ENCODE data around the gene ADO. TPM values are rescaled to one million over a fixed set of nuclear protein-coding genes. Genes with fewer than 3 reads are reported as not detected.

The ADO gene
- polyA plus RNA-seq, 1 of the 3 experiments (the other 2 are of a cell fraction) = 6.9 TPM

GRCh38 chr10:62795100-62795499 is 9.4 kb upstream of the ADO start:
- DNase-seq = no peak
- ChIA-PET POLR2A (no interaction called here), CTCF (interaction anchor here (1.4 kb wide), 1 partner anchor 24 kb away, joined by 3 read pairs; no protein-coding TSS in a partner anchor)
- Histone ChIP-seq H3K79me2 (ENCODE audit: insufficient read depth) (no peaks in the 10 kb centered on the region), H3K9me2 (no peaks in the 10 kb centered on the region), H3K36me3 (replicated peaks in 1 of 2; ENCODE audit: control insufficient read depth in 1 of 2, insufficient read depth in 2 of 2, low read length in 1 of 2) (no peaks in the 10 kb centered on the region), H3F3A (replicated peaks; ENCODE audit: insufficient read depth) (no peaks in the 10 kb centered on the region), H3K9ac (no peak overlapping the region), H3K27ac (ENCODE audit: low read depth in 2 of 2, low read length in 1 of 2) (no peak overlapping the region), H3K4me3 (ENCODE audit: low read depth in 2 of 2, low read length in 1 of 2) (no peak overlapping the region), H4K20me1 (ENCODE audit: insufficient read depth) (no peaks in the 10 kb centered on the region), H3K4me2 (no peak overlapping the region), H3K4me1 (ENCODE audit: control insufficient read depth in 1 of 2, insufficient read depth in 2 of 2, low read depth in 1 of 2, low read length in 1 of 2) (no peaks in the 10 kb centered on the region; a peak in 1 of 4 replicates), H3K9me3 (no peaks in the 10 kb centered on the region), H2AFZ (ENCODE audit: low read depth) (no peak overlapping the region), H3K27me3 (ENCODE audit: insufficient read depth) (peaks cover 21% of the 10 kb centered on the region)
- TF ChIP-seq CTCF (IDR thresholded peaks at IDR 0.05) = no peak

- Histone ChIP-seq H3K27ac (ENCODE audit: low read depth in 2 of 2, low read length in 1 of 2) (no peak overlapping the region), H3K79me2 (ENCODE audit: insufficient read depth) (no peaks in the 10 kb centered on the region), H3K27me3 (ENCODE audit: insufficient read depth) (peaks cover 21% of the 10 kb centered on the region), H3K9ac (no peak overlapping the region), H3K4me1 (ENCODE audit: control insufficient read depth in 1 of 2, insufficient read depth in 2 of 2, low read depth in 1 of 2, low read length in 1 of 2) (no peaks in the 10 kb centered on the region; a peak in 1 of 4 replicates), H2AFZ (ENCODE audit: low read depth) (no peak overlapping the region), H3K4me3 (ENCODE audit: low read depth in 2 of 2, low read length in 1 of 2) (no peak overlapping the region), H4K20me1 (ENCODE audit: insufficient read depth) (no peaks in the 10 kb centered on the region), H3K4me2 (no peak overlapping the region), H3K9me2 (no peaks in the 10 kb centered on the region), H3K9me3 (no peaks in the 10 kb centered on the region), H3K36me3 (replicated peaks in 1 of 2; ENCODE audit: control insufficient read depth in 1 of 2, insufficient read depth in 2 of 2, low read length in 1 of 2) (no peaks in the 10 kb centered on the region), H3F3A (replicated peaks; ENCODE audit: insufficient read depth) (no peaks in the 10 kb centered on the region)
- 65% methylated on average over 4 of the region's 4 CpGs for WGBS (ENCODE audit: low lambda C conversion rate)
- CTCF ChIA-PET = no interaction called here
- no peak for DNase-seq
- POLR2A ChIA-PET = no interaction called here
- TF ChIP-seq RAD21 (IDR thresholded peaks at IDR 0.05; ENCODE audit: low read length) (no peak), MXI1 (IDR thresholded peaks at IDR 0.05; ENCODE audit: low read depth, low read length) (no peak), TEAD4 (IDR thresholded peaks at IDR 0.05; ENCODE audit: borderline replicate concordance, insufficient read depth) (no peak), CHD2 (IDR thresholded peaks at IDR 0.05; ENCODE audit: low read length, partially characterized antibody) (no peak), GABPA (IDR thresholded peaks at IDR 0.05; ENCODE audit: low read depth) (no peak), USF1 (IDR thresholded peaks at IDR 0.05; ENCODE audit: borderline replicate concordance, low read depth) (no peak), RXRA (IDR thresholded peaks at IDR 0.05; ENCODE audit: borderline replicate concordance, low read depth) (no peak), CTCF (IDR thresholded peaks at IDR 0.05) (no peak), JUND (IDR thresholded peaks at IDR 0.05) (no peak), PBX3 (IDR thresholded peaks at IDR 0.05) (no peak), MAX (IDR thresholded peaks at IDR 0.05; ENCODE audit: low read depth) (no peak), EP300 (IDR thresholded peaks at IDR 0.05; ENCODE audit: borderline replicate concordance in 1 of 2, low read depth in 1 of 2, low read length in 1 of 2) (no peak), RCOR1 (IDR thresholded peaks at IDR 0.05; ENCODE audit: low read length) (no peak), FOXJ3 (CRISPR knock-in tag; IDR thresholded peaks at IDR 0.05) (no peak), REST (IDR thresholded peaks at IDR 0.05; ENCODE audit: low read depth, low read length) (no peak)
These were observed 8.8 kb upstream of the ADO start for GRCh38 chr10:62795762-62796161.

Measured in SK-N-SH (cell line).